Activated CD8-positive, alpha-beta T cell treated with anti-CD3 and anti-CD28 coated beads for 36 hours (primary cell): ENCODE results near the gene INCA1. TPM values are rescaled to one million over a fixed set of nuclear protein-coding genes. Genes with fewer than 3 reads are reported as not detected.

ENCODE experiments used
- ATAC-seq: fragments of 200-7000 bp; cut with Tn5 transposase; one replicate; pipeline ENCODE4 v1.10.0; 2021; ENCODE audit warnings: mild to moderate bottlenecking, moderate library complexity
- CTCF ChIA-PET: fragments of 350-600 bp; sonication (Branson Sonifier 250); formaldehyde crosslinking; loops from one replicate; lab custom pipeline; 2021; ENCODE audit warnings: antibody characterized with exemption; lab: Charles Lee
- POLR2A ChIA-PET: fragments of 350-600 bp; sonication (Branson Sonifier 250); formaldehyde crosslinking; loops from one replicate; lab custom pipeline; 2021; ENCODE audit warnings: antibody characterized with exemption; lab: Charles Lee
- DNase-seq: peaks from one replicate; pipeline ENCODE4 v3.0.0-alpha.2; 2020
- H3K27ac Mint-ChIP-seq: one replicate; pipeline ENCODE4 v1.8.0; 2021; ENCODE audit warnings: mild to moderate bottlenecking, mixed read lengths
- H3K27me3 Mint-ChIP-seq: one replicate; pipeline ENCODE4 v1.8.0; 2021; ENCODE audit warnings: mixed read lengths
- H3K36me3 Mint-ChIP-seq: one replicate; pipeline ENCODE4 v1.8.0; 2021; ENCODE audit warnings: low read depth, mixed read lengths
- H3K4me1 Mint-ChIP-seq: one replicate; pipeline ENCODE4 v1.8.0; 2021; ENCODE audit warnings: low read depth, mixed read lengths
- H3K4me3 Mint-ChIP-seq: one replicate; pipeline ENCODE4 v1.8.0; 2021; ENCODE audit warnings: mild to moderate bottlenecking, moderate library complexity, mixed read lengths
- H3K9me3 Mint-ChIP-seq: one replicate; pipeline ENCODE4 v1.8.0; 2021; ENCODE audit warnings: mixed read lengths
- intact Hi-C: fragments of 100-400 bp; cut with micrococcal nuclease; formaldehyde crosslinking; loops from one replicate; pipeline ENCODE4 v1.10.0; 2022
- total RNA-seq, 2 experiments: library from RNA; stranded (reverse); gene quantifications; one replicate each; pipeline ENCODE4 v1.2.3, GENCODE V29; 2021
- TF ChIP-seq, protein P1 (sequence below): fragments of 200-600 bp; IDR thresholded peaks from one replicate; pipeline ENCODE4 v1.8.0; 2022; ENCODE audit warnings: antibody characterized with exemption, mild to moderate bottlenecking

The INCA1 gene
- total RNA-seq, 2 experiments from 2014 or later: 0.63 TPM; not detected in 1

DNA sequence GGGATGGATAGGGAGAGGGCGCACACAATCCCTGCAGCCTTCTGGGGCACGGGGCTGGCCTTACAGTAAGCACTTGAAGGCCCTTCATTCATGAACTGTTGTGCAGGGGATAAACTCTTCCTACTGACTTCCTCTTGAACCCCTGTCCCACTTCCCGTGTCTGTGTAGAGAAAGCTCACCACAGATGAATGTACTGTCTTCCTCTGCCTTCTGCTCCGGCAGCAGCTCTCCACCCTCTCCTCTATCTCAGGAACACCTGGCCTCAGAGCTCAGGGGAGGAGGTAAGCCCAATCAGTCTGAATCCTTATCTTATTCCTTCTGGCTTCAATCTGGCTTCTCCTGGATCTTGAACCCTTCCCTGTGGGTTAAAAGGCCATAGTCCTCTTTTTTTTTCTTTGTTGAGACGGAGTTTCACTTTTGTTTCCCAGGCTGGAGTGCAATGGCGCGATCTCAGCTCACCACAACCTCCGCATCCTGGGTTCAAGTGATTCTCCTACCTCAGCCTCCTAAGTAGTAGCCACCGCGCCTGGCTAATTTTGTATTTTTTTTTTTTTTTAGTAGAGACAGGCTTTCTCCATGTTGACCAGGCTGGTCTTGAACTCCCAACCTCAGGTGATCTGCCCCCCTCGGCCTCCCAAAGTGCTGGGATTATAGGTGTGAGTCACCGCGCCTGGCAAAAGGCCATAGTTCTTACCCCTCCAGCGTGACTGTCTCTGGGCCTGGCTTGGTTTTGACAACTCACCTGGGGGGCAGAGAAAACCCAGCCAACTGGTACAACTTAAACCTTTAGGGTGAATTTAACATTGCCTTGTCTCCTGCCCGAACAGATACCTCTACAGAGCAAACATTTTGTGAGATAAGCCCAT is 45.1 kb upstream of the INCA1 start:
- TF ChIP-seq, protein P1, sequence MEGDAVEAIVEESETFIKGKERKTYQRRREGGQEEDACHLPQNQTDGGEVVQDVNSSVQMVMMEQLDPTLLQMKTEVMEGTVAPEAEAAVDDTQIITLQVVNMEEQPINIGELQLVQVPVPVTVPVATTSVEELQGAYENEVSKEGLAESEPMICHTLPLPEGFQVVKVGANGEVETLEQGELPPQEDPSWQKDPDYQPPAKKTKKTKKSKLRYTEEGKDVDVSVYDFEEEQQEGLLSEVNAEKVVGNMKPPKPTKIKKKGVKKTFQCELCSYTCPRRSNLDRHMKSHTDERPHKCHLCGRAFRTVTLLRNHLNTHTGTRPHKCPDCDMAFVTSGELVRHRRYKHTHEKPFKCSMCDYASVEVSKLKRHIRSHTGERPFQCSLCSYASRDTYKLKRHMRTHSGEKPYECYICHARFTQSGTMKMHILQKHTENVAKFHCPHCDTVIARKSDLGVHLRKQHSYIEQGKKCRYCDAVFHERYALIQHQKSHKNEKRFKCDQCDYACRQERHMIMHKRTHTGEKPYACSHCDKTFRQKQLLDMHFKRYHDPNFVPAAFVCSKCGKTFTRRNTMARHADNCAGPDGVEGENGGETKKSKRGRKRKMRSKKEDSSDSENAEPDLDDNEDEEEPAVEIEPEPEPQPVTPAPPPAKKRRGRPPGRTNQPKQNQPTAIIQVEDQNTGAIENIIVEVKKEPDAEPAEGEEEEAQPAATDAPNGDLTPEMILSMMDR: no peak
- ATAC-seq (peak; percentile 41), DNase-seq (peak; percentile 50)
- H3K27ac Mint-ChIP-seq: peak overlapping the region; percentile 88
- CTCF ChIA-PET: interaction anchor here (1.0 to 1.3 kb wide), 3 partner anchors 11 to 168 kb away, joined by 3 to 4 read pairs (median 3); no protein-coding TSS in a partner anchor
- H3K4me3 Mint-ChIP-seq: peak overlapping the region; percentile 69
- no peaks in the 10 kb centered on the region for H3K36me3 Mint-ChIP-seq
- intact Hi-C loops: no loop called here
- POLR2A ChIA-PET: no interaction called here
- no peaks in the 10 kb centered on the region for H3K9me3 Mint-ChIP-seq
- H3K27me3 Mint-ChIP-seq: no peaks in the 10 kb centered on the region
- H3K4me1 Mint-ChIP-seq: peaks cover 26% of the 10 kb centered on the region

GRCh38 chr17:5035315-5035714 is 38.0 kb upstream of the INCA1 start, which contains the start of gene SLC52A1:
SLC52A1 (minus strand) TSS chr17:5035426; CDS start chr17:5034606, 820 bp downstream.
- Mint-ChIP-seq H3K4me1 (peaks cover 16% of the 10 kb centered on the region), H3K4me3 (no peak within 1 kb of the TSS), H3K27ac (no peak within 1 kb of the TSS), H3K36me3 (no peaks in the 10 kb centered on the region), H3K27me3 (no peaks in the 10 kb centered on the region), H3K9me3 (no peaks in the 10 kb centered on the region)
- DNase-seq: peak; percentile 20
- ChIA-PET POLR2A (interaction anchor here (1.4 to 1.9 kb wide), 3 partner anchors 12 to 66 kb away, joined by 3 to 6 read pairs (median 5); no protein-coding TSS in a partner anchor), CTCF (interaction anchor here (0.9 to 1.9 kb wide), 2 partner anchors 11 to 26 kb away, joined by 3 to 14 read pairs; no protein-coding TSS in a partner anchor)
- ATAC-seq: no peak
- intact Hi-C loops: no loop called here
- TF ChIP-seq, protein P1: no peak

GRCh38 chr17:5034651-5035050 is 37.3 kb upstream of the INCA1 start:
- DNase-seq (no peak), ATAC-seq (no peak)
- Mint-ChIP-seq H3K36me3 (no peaks in the 10 kb centered on the region), H3K4me3 (no peak overlapping the region), H3K27me3 (no peaks in the 10 kb centered on the region), H3K9me3 (no peaks in the 10 kb centered on the region), H3K27ac (no peak overlapping the region), H3K4me1 (peaks cover 16% of the 10 kb centered on the region)
- TF ChIP-seq, protein P1: no peak
- intact Hi-C loops: no loop called here
- ChIA-PET CTCF (interaction anchor here (0.9 to 1.9 kb wide), 2 partner anchors 12 to 27 kb away, joined by 3 to 14 read pairs; no protein-coding TSS in a partner anchor), POLR2A (interaction anchor here (1.0 to 1.9 kb wide), 5 partner anchors 9 to 66 kb away, joined by 3 to 6 read pairs (median 3); no protein-coding TSS in a partner anchor)

DNA sequence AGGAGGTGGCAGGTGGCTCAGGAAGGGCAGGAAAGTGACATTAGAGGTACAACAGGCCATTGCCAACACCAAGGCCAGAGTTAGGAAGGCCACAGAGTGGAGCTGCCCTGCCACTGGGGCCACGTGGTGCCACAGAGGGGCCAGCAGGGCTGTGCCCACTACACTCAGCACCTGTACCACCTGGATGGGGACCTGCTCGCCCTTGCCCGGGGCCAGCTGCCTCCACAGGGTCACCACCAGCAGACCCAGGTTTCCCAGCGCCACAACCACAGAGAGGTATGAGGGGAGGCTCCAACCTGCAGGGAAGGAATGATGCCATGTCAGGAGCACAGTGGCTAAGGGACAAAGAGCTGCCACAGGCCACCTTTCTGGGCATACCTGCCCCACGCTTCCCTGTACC is 36.7 kb upstream of the INCA1 start:
- TF ChIP-seq, protein P1: no peak

More for the DNA sequence above, 36.7 kb upstream of the INCA1 start:
- Mint-ChIP-seq H3K4me3 (no peak overlapping the region), H3K27ac (no peak overlapping the region), H3K9me3 (no peaks in the 10 kb centered on the region), H3K27me3 (no peaks in the 10 kb centered on the region), H3K4me1 (peaks cover 16% of the 10 kb centered on the region), H3K36me3 (no peaks in the 10 kb centered on the region)
- DNase-seq (no peak), ATAC-seq (no peak)
- intact Hi-C loops: no loop called here
- POLR2A ChIA-PET: interaction anchor here (1.0 to 1.9 kb wide), 5 partner anchors 8 to 65 kb away, joined by 3 to 6 read pairs (median 3); no protein-coding TSS in a partner anchor
- CTCF ChIA-PET: interaction anchor here (1.9 kb wide), 1 partner anchor 28 kb away, joined by 14 read pairs; no protein-coding TSS in a partner anchor
